H1 (cell line): Measurements from ENCODE around the gene ASXL1. TPM values are rescaled to one million over a fixed set of nuclear protein-coding genes. Genes with fewer than 3 reads are reported as not detected.

ENCODE experiments used
- CTCF ChIA-PET: fragments of 300-600 bp; sonication (Branson Sonifier 250); formaldehyde crosslinking; loops from one replicate; lab custom pipeline; 2021; ENCODE audit not compliant: partially characterized antibody; lab: Charles Lee
- POLR2A ChIA-PET: fragments of 300-600 bp; sonication (Branson Sonifier 250); formaldehyde crosslinking; loops from one replicate; lab custom pipeline; 2021; ENCODE audit warnings: inconsistent platforms; ENCODE audit not compliant: partially characterized antibody; lab: Charles Lee
- DNase-seq, 2 experiments: peaks; one replicate each; pipeline versions ENCODE4 v3.0.0 to v3.0.0-alpha.2; 2010 to 2022; ENCODE audit warnings: low spot score in 2 of 2, low read depth in 1 of 2, mixed read lengths in 1 of 2
- FAIRE-seq: peaks from 2 replicates; lab custom pipeline; 2011; peaks lifted over from hg19 to GRCh38; lab: Jason Lieb, UNC
- H2AFZ ChIP-seq: 2 replicates; pipeline ENCODE4 v1.8.1; 2012; ENCODE audit warnings: low read length, inconsistent platforms
- H2AK5ac ChIP-seq: 2 replicates; pipeline ENCODE4 v1.6.1; 2013; ENCODE audit warnings: low read depth, low read length
- H2BK120ac ChIP-seq: replicated peaks from 2 replicates; pipeline ENCODE3; 2013; ENCODE audit warnings: low read depth, low read length, inconsistent platforms
- H2BK12ac ChIP-seq: 2 replicates; pipeline ENCODE4 v1.6.1; 2013; ENCODE audit warnings: low read depth, low read length
- H2BK15ac ChIP-seq: 2 replicates; pipeline ENCODE4 v1.6.1; 2013; ENCODE audit warnings: low read length
- H2BK20ac ChIP-seq: 2 replicates; pipeline ENCODE4 v1.6.1; 2013; ENCODE audit warnings: low read length
- H2BK5ac ChIP-seq: 2 replicates; pipeline ENCODE4 v1.6.1; 2013; ENCODE audit warnings: low read depth, low read length
- H3K14ac ChIP-seq: 2 replicates; pipeline ENCODE4 v1.6.1; 2013; ENCODE audit warnings: inconsistent platforms; ENCODE audit not compliant: insufficient read length
- H3K18ac ChIP-seq: 2 replicates; pipeline ENCODE4 v1.6.1; 2013; ENCODE audit warnings: low read length; ENCODE audit errors: extremely low read depth
- H3K23ac ChIP-seq: 2 replicates; pipeline ENCODE4 v1.6.1; 2013; ENCODE audit warnings: inconsistent platforms; ENCODE audit not compliant: insufficient read length
- H3K23me2 ChIP-seq: 2 replicates; pipeline ENCODE4 v1.6.1; 2013; ENCODE audit warnings: low read depth, low read length
- H3K27ac ChIP-seq: 2 replicates; pipeline ENCODE4 v1.6.1; 2011; ENCODE audit warnings: low read depth, low read length, inconsistent platforms
- H3K27me3 ChIP-seq, 4 experiments: replicated peaks in 1 of 4; 1 replicate in 1 of 4; 2 replicates in 3 of 4; pipeline versions ENCODE4 v1.6.1 to v1.8.1; 2011 to 2013; ENCODE audit warnings: low read length in 3 of 4, mild to moderate bottlenecking in 3 of 4, inconsistent platforms in 2 of 4, mixed read lengths in 2 of 4, moderate library complexity in 1 of 4; ENCODE audit not compliant: control insufficient read depth in 3 of 4, insufficient read depth in 3 of 4; ENCODE audit errors: extremely low read depth in 1 of 4
- H3K36me3 ChIP-seq, 4 experiments: 2 replicates each; pipeline versions ENCODE4 v1.6.1 to v1.8.1; 2011 to 2013; ENCODE audit warnings: mild to moderate bottlenecking in 4 of 4, low read length in 3 of 4, moderate library complexity in 2 of 4, control low read depth in 1 of 4, inconsistent platforms in 1 of 4; ENCODE audit not compliant: insufficient read depth in 4 of 4, control insufficient read depth in 2 of 4
- H3K4ac ChIP-seq: replicated peaks from 2 replicates; pipeline ENCODE3; 2013; ENCODE audit warnings: low read length, low read depth, mixed read lengths, inconsistent platforms; ENCODE audit not compliant: insufficient read length
- H3K4me1 ChIP-seq, 4 experiments: replicated peaks in 1 of 4; 1 replicate in 1 of 4; 2 replicates in 3 of 4; pipeline versions ENCODE4 v1.6.1 to v1.8.1; 2011 to 2013; ENCODE audit warnings: low read length in 3 of 4, inconsistent platforms in 2 of 4, mixed read lengths in 1 of 4; ENCODE audit not compliant: insufficient read depth in 4 of 4, control insufficient read depth in 3 of 4
- H3K4me2 ChIP-seq, 2 experiments: 2 replicates each; pipeline versions ENCODE4 v1.6.1 to v1.8.1; 2011 to 2013; ENCODE audit warnings: low read depth in 2 of 2, low read length in 2 of 2, control low read depth in 1 of 2, inconsistent platforms in 1 of 2, mild to moderate bottlenecking in 1 of 2; ENCODE audit not compliant: insufficient read depth in 1 of 2
- H3K4me3 ChIP-seq, 4 experiments: fragments of 200-600, 300-600 bp in 1 of 4; sonication (generic), shearing (Covaris generic), sonication (Bioruptor Twin) in 1 of 4; 2 replicates each; pipeline versions ENCODE4 v1.5.1 to v1.8.1; 2011 to 2016; ENCODE audit warnings: low read length in 4 of 4, low read depth in 3 of 4, control low read depth in 2 of 4, inconsistent platforms in 2 of 4, mild to moderate bottlenecking in 2 of 4, mixed read lengths in 1 of 4, moderate library complexity in 1 of 4; ENCODE audit not compliant: insufficient read depth in 2 of 4; ENCODE audit errors: extremely low read depth in 1 of 4
- H3K56ac ChIP-seq: replicated peaks from 2 replicates; pipeline ENCODE3; 2013; ENCODE audit warnings: low read depth, mild to moderate bottlenecking, mixed read lengths, low read length, inconsistent platforms; ENCODE audit not compliant: insufficient read length
- H3K79me1 ChIP-seq: 2 replicates; pipeline ENCODE4 v1.6.1; 2013; ENCODE audit warnings: low read depth, low read length, control low read depth
- H3K79me2 ChIP-seq, 2 experiments: 2 replicates each; pipeline versions ENCODE4 v1.6.1 to v1.8.1; 2012 to 2013; ENCODE audit warnings: low read length in 2 of 2, mild to moderate bottlenecking in 2 of 2, inconsistent platforms in 1 of 2; ENCODE audit not compliant: insufficient read depth in 2 of 2, control insufficient read depth in 1 of 2
- H3K9ac ChIP-seq, 4 experiments: replicated peaks in 1 of 4; 1 replicate in 1 of 4; 2 replicates in 3 of 4; pipeline versions ENCODE4 v1.6.1 to v1.8.1; 2011 to 2013; ENCODE audit warnings: low read depth in 3 of 4, low read length in 3 of 4, control low read depth in 2 of 4, mild to moderate bottlenecking in 2 of 4, moderate library complexity in 2 of 4, inconsistent platforms in 1 of 4; ENCODE audit errors: extremely low read depth in 1 of 4
- H3K9me3 ChIP-seq, 2 experiments: 2 replicates each; pipeline versions ENCODE4 v1.6.1 to v1.8.1; 2012 to 2013; ENCODE audit warnings: mild to moderate bottlenecking in 2 of 2, moderate library complexity in 2 of 2, control low read depth in 1 of 2, inconsistent platforms in 1 of 2, low read depth in 1 of 2, low read length in 1 of 2, mixed read lengths in 1 of 2; ENCODE audit not compliant: insufficient read depth in 2 of 2
- H4K20me1 ChIP-seq, 2 experiments: replicated peaks in 1 of 2; 2 replicates each; pipeline versions ENCODE3 to v1.8.1; 2011 to 2013; ENCODE audit warnings: inconsistent platforms in 2 of 2, low read length in 2 of 2, mild to moderate bottlenecking in 1 of 2; ENCODE audit not compliant: insufficient read depth in 2 of 2, control insufficient read depth in 1 of 2
- H4K5ac ChIP-seq: 2 replicates; pipeline ENCODE4 v1.6.1; 2013; ENCODE audit warnings: low read length, low read depth, mixed read lengths, inconsistent platforms; ENCODE audit not compliant: insufficient read length
- H4K8ac ChIP-seq: 2 replicates; pipeline ENCODE4 v1.8.0; 2013; ENCODE audit warnings: mild to moderate bottlenecking, moderate library complexity, low read length, inconsistent platforms; ENCODE audit not compliant: insufficient read depth; ENCODE audit errors: extremely low read depth
- H4K91ac ChIP-seq: replicated peaks from 2 replicates; pipeline ENCODE3; 2013; ENCODE audit warnings: low read length, mixed read lengths, inconsistent platforms; ENCODE audit not compliant: insufficient read length
- BACH1 ChIP-seq: IDR thresholded peaks from 2 replicates; pipeline ENCODE4 v1.6.1; 2012; ENCODE audit warnings: low read length, improper control_type of control experiment
- CBX5 ChIP-seq: fragments of 300-800, 300-1000 bp; sonication (generic); IDR thresholded peaks from 2 replicates; pipeline ENCODE4 v1.7.1; 2016; ENCODE audit warnings: antibody characterized with exemption, low read length, low read depth
- CREB1 ChIP-seq: IDR thresholded peaks from 2 replicates; pipeline ENCODE4 v1.6.1; 2012; ENCODE audit warnings: inconsistent platforms
- E2F6 ChIP-seq: IDR thresholded peaks from 2 replicates; pipeline ENCODE4 v1.6.1; 2012; ENCODE audit warnings: inconsistent platforms
- EZH2 ChIP-seq: fragments of 200-600 bp; sonication (generic); IDR thresholded peaks from 2 replicates; pipeline ENCODE4 v1.7.1; 2012; ENCODE audit warnings: low read depth, mild to moderate bottlenecking, moderate library complexity, low read length, inconsistent platforms; ENCODE audit not compliant: severe bottlenecking
- GABPA ChIP-seq: IDR thresholded peaks from 2 replicates; pipeline ENCODE4 v1.6.1; 2011; ENCODE audit warnings: mild to moderate bottlenecking, low read length, moderate library complexity, borderline replicate concordance; ENCODE audit not compliant: insufficient read depth
- GTF2F1 ChIP-seq: IDR thresholded peaks from 2 replicates; pipeline ENCODE4 v1.6.1; 2012; ENCODE audit warnings: low read depth, low read length, improper control_type of control experiment, borderline replicate concordance
- JUN ChIP-seq: IDR thresholded peaks from 2 replicates; pipeline ENCODE4 v1.6.1; 2011; ENCODE audit warnings: low read depth, mild to moderate bottlenecking, improper control_type of control experiment, low read length
- MAFK ChIP-seq: IDR thresholded peaks from 2 replicates; pipeline ENCODE4 v1.6.1; 2012; ENCODE audit warnings: low read depth, mild to moderate bottlenecking, improper control_type of control experiment, low read length
- POU5F1 ChIP-seq: IDR thresholded peaks from 2 replicates; pipeline ENCODE4 v1.6.1; 2011; ENCODE audit warnings: low read depth, mild to moderate bottlenecking, low read length, moderate library complexity
- RXRA ChIP-seq: IDR thresholded peaks from 2 replicates; pipeline ENCODE4 v1.6.1; 2011; ENCODE audit warnings: low read depth, mild to moderate bottlenecking, low read length, moderate library complexity; ENCODE audit not compliant: insufficient read depth
- SIN3A ChIP-seq, 2 experiments: IDR thresholded peaks in 1 of 2; conservative IDR thresholded peaks in 1 of 2; 2 replicates each; pipeline ENCODE4 v1.6.1; 2011 to 2012; ENCODE audit warnings: low read length in 2 of 2, improper control_type of control experiment in 1 of 2, low read depth in 1 of 2, mild to moderate bottlenecking in 1 of 2
- TBP ChIP-seq: IDR thresholded peaks from 2 replicates; pipeline ENCODE4 v1.6.1; 2011; ENCODE audit warnings: low read depth, low read length, improper control_type of control experiment
- WGBS, 2 experiments: shearing (Covaris generic) in 1 of 2; methylation state at CpG; one replicate each; pipeline versions ENCODE4 v1.1.6 to v1.1.7; 2013 to 2015; ENCODE audit warnings: low lambda C conversion rate in 2 of 2, mixed read lengths in 2 of 2, inconsistent platforms in 1 of 2, low coverage in 1 of 2, missing lambda C conversion rate in 1 of 2; ENCODE audit not compliant: insufficient replicate concordance in 2 of 2, insufficient coverage in 1 of 2, insufficient read length in 1 of 2; ENCODE audit errors: extremely low coverage in 1 of 2, missing lambda C conversion rate in 1 of 2; 5-methylcytosine and 5-hydroxymethylcytosine counted together
- polyA plus RNA-seq, 7 experiments: library from polyadenylated mRNA; depleted of rRNA in 3 of 7; stranded (reverse) in 5 of 7; unstranded in 2 of 7; fragments of >200 nt in 5 of 7; fragments of 200-250 nt in 2 of 7; gene quantifications; 1 replicate in 5 of 7; 2 replicates in 1 of 7; 4 replicates in 1 of 7; pipeline versions ENCODE4 v1.2.1 to v1.2.3, GENCODE V29; 2011 to 2013; ENCODE audit warnings: missing spikeins in 2 of 7, mixed read lengths in 2 of 7
- total RNA-seq: library from RNA; stranded (reverse); fragmentation: NEBNext Ultra II Directional; extraction: Animal tissue kit (Norgen Biotek cat#: 25700); gene quantifications from 2 replicates; pipeline ENCODE4 v1.2.1, GENCODE V29; 2021

Gene ASXL1
- total and polyA plus RNA-seq, 2 of the 8 experiments (the other 6 are each of a cell fraction or from before 2014, with no cell fraction given), result 10.6 to 26.5 TPM

GRCh38 chr20:32326504-32326845 lies 31.7 kb upstream of the ASXL1 start:
- no peaks in the 10 kb centered on the region for H3K4me1 ChIP-seq
- no peak overlapping the region for H2BK15ac ChIP-seq
- POLR2A ChIA-PET, result interaction anchor here (2.0 kb wide), 1 partner anchor 9 kb away, joined by 6 read pairs; no protein-coding TSS in a partner anchor
- WGBS, 2 experiments, result 81% methylated on average over 1 of the region's 1 CpG; no CpG with 5 or more reads in 1 of the 2 experiments
- no peak overlapping the region for H3K18ac ChIP-seq
- peaks cover 0 to 14% (median 2%) of the 10 kb centered on the region in 4 experiments; a peak in 4 of 8 replicates for H3K36me3 ChIP-seq
- H4K8ac ChIP-seq, result no peak overlapping the region
- H2BK120ac ChIP-seq, result no peak overlapping the region
- TF ChIP-seq GABPA (no peak), BACH1 (no peak), MAFK (no peak), RXRA (no peak), E2F6 (no peak), CREB1 (no peak), SIN3A (conservative IDR thresholded peaks at IDR 0.05 in 1 of 2, IDR thresholded peaks at IDR 0.05 in 1 of 2; ENCODE audit: low read depth in 1 of 2, low read length in 2 of 2) (no peak), POU5F1 (no peak), CBX5 (no peak), GTF2F1 (no peak), EZH2 (no peak), JUN (no peak), TBP (no peak)
- TF ChIP-seq, all 59 proteins: peak for 0
- H3K14ac ChIP-seq, result no peak overlapping the region
- H3K4me3 ChIP-seq, result no peak overlapping the region
- no peak overlapping the region for H3K9ac ChIP-seq
- no peaks in the 10 kb centered on the region for H3K9me3 ChIP-seq
- H2BK12ac ChIP-seq, result no peak overlapping the region
- no peak overlapping the region for H3K4ac ChIP-seq
- no peak overlapping the region for H4K5ac ChIP-seq
- H3K79me2 ChIP-seq, result no peaks in the 10 kb centered on the region
- no peak overlapping the region for H3K27ac ChIP-seq
- no peak overlapping the region for H2AK5ac ChIP-seq
- H3K27me3 ChIP-seq, result no peaks in the 10 kb centered on the region
- H2AFZ ChIP-seq, result no peak overlapping the region
- H4K20me1 ChIP-seq, result peaks cover 0 to 2% of the 10 kb centered on the region in 2 experiments
- no peak overlapping the region for H3K4me2 ChIP-seq
- no peak for DNase-seq
- CTCF ChIA-PET, result interaction anchor here (1.8 kb wide), 1 partner anchor 10 kb away, joined by 7 read pairs; no protein-coding TSS in a partner anchor
- H3K23ac ChIP-seq, result no peak overlapping the region
- H2BK20ac ChIP-seq, result no peak overlapping the region
- H3K56ac ChIP-seq, result no peak overlapping the region
- no peak for FAIRE-seq
- no peaks in the 10 kb centered on the region for H3K23me2 ChIP-seq
- H4K91ac ChIP-seq, result no peak overlapping the region
- H2BK5ac ChIP-seq, result no peak overlapping the region
- H3K79me1 ChIP-seq, result no peaks in the 10 kb centered on the region
